ENCODE results near the gene MAP4K1. TPM values are rescaled to one million over a fixed set of nuclear protein-coding genes. Genes with fewer than 3 reads are reported as not detected.

The MAP4K1 gene
- total RNA-seq, 1 experiment from 2014 or later: 11.1 TPM

DNA sequence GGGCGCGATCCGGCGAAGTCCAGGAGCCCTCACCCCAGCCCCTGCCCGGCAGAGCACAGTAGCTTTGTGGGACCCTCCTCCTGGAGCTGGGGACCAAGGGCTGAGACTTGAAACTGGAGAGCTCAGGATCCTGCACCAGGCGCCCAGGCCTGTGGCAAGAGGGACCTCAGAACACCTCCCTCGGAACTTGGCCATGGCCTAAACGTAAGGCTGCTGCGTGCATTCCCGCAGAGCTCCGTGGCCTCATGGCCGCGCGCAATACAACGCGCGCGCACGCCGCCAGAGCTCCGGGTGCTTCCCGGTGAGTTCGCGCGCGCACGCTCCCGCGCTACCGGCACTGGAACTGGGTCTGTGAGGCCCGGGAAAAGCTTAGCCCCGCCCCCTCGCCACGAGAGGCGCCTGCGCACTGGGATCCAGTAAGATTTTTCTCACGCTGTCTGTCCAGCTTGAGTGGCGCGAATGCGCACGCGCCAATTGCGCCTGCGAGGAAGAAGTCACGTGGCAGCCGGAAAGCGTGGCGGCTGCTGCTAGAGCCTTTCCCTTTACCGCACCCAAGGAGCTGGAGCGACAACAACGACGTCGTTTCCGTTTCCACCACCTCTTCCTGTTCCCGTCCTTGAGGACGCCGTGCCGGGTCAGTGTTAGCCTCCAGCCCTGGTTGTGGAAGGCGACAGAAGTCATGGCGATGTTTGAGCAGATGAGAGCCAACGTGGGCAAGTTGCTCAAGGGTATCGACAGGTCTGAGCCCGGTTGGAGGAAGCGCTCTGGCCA is 1.0 kb upstream of the MAP4K1 start, which contains the start of gene EIF3K:
TSS of gene EIF3K (plus strand) at position 599 of the 771 bp plus-strand sequence. CDS start at position 680, 81 bp downstream.
- Histone ChIP-seq H3K9me3 (ENCODE audit: control insufficient read depth, insufficient read depth, low read depth, low read length) (no peaks in the 10 kb centered on the region), H3K4me1 (ENCODE audit: control insufficient read depth, insufficient read depth, low read length) (peaks cover 16% of the 10 kb centered on the region), H3K27me3 (ENCODE audit: control insufficient read depth, insufficient read depth, low read length) (no peaks in the 10 kb centered on the region), H3K27ac (ENCODE audit: low read length) (peak within 1 kb of the TSS; percentile 96), H3K4me3 (ENCODE audit: low read depth in 2 of 2, low read length in 2 of 2) (peak within 1 kb of the TSS; percentile 47 to 85), H3K36me3 (ENCODE audit: control insufficient read depth, insufficient read depth, low read length) (peaks cover 25% of the 10 kb centered on the region)
- in situ Hi-C loops (cut with HindIII; ENCODE audit: low pct_unique_long_range_greater_than_20kb, low sequenced_read_pairs): loop anchor here (5.0 kb wide), 1 partner anchor 71 kb away; no protein-coding TSS in a partner anchor
- ATAC-seq (peak; percentile 94), DNase-seq (ENCODE audit: low read depth, low spot score) (peak; percentile 100)
- intact Hi-C loops (cut with micrococcal nuclease; ENCODE audit: unreplicated experiment): loop anchor here (5.0 kb wide), 2 partner anchors 76 to 101 kb away; no protein-coding TSS in a partner anchor
- no TSS peak for BruUV-seq (replicated peaks)
- ChIA-PET CTCF (interaction anchor here (1.1 to 5.0 kb wide), 9 partner anchors 14 to 1686 kb away, joined by 3 to 44 read pairs (median 7); no protein-coding TSS in a partner anchor), POLR2A (interaction anchor here (0.5 to 2.0 kb wide), 22 partner anchors 10 to 1707 kb away, joined by 3 to 10 read pairs (median 4); partner anchors contain the start of genes ACTN4, NFKBIB and SIRT2)
- TF ChIP-seq POLR2AphosphoS5 (IDR thresholded peaks at IDR 0.05; ENCODE audit: low read depth, low read length): no peak
- TF ChIP-seq TCF7L2 (IDR thresholded peaks at IDR 0.05; ENCODE audit: low read depth, low read length): no peak
- no peak for TF ChIP-seq SIN3A (IDR thresholded peaks at IDR 0.05; ENCODE audit: borderline replicate concordance, insufficient read depth, low read depth, low read length)
- TF ChIP-seq, protein P1, sequence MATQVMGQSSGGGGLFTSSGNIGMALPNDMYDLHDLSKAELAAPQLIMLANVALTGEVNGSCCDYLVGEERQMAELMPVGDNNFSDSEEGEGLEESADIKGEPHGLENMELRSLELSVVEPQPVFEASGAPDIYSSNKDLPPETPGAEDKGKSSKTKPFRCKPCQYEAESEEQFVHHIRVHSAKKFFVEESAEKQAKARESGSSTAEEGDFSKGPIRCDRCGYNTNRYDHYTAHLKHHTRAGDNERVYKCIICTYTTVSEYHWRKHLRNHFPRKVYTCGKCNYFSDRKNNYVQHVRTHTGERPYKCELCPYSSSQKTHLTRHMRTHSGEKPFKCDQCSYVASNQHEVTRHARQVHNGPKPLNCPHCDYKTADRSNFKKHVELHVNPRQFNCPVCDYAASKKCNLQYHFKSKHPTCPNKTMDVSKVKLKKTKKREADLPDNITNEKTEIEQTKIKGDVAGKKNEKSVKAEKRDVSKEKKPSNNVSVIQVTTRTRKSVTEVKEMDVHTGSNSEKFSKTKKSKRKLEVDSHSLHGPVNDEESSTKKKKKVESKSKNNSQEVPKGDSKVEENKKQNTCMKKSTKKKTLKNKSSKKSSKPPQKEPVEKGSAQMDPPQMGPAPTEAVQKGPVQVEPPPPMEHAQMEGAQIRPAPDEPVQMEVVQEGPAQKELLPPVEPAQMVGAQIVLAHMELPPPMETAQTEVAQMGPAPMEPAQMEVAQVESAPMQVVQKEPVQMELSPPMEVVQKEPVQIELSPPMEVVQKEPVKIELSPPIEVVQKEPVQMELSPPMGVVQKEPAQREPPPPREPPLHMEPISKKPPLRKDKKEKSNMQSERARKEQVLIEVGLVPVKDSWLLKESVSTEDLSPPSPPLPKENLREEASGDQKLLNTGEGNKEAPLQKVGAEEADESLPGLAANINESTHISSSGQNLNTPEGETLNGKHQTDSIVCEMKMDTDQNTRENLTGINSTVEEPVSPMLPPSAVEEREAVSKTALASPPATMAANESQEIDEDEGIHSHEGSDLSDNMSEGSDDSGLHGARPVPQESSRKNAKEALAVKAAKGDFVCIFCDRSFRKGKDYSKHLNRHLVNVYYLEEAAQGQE (IDR thresholded peaks at IDR 0.05; ENCODE audit: insufficient read depth in 1 of 2, low read depth in 2 of 2, low read length in 1 of 2): no peak
- TF ChIP-seq, protein P2, sequence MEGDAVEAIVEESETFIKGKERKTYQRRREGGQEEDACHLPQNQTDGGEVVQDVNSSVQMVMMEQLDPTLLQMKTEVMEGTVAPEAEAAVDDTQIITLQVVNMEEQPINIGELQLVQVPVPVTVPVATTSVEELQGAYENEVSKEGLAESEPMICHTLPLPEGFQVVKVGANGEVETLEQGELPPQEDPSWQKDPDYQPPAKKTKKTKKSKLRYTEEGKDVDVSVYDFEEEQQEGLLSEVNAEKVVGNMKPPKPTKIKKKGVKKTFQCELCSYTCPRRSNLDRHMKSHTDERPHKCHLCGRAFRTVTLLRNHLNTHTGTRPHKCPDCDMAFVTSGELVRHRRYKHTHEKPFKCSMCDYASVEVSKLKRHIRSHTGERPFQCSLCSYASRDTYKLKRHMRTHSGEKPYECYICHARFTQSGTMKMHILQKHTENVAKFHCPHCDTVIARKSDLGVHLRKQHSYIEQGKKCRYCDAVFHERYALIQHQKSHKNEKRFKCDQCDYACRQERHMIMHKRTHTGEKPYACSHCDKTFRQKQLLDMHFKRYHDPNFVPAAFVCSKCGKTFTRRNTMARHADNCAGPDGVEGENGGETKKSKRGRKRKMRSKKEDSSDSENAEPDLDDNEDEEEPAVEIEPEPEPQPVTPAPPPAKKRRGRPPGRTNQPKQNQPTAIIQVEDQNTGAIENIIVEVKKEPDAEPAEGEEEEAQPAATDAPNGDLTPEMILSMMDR (IDR thresholded peaks at IDR 0.05): no peak

DNA sequence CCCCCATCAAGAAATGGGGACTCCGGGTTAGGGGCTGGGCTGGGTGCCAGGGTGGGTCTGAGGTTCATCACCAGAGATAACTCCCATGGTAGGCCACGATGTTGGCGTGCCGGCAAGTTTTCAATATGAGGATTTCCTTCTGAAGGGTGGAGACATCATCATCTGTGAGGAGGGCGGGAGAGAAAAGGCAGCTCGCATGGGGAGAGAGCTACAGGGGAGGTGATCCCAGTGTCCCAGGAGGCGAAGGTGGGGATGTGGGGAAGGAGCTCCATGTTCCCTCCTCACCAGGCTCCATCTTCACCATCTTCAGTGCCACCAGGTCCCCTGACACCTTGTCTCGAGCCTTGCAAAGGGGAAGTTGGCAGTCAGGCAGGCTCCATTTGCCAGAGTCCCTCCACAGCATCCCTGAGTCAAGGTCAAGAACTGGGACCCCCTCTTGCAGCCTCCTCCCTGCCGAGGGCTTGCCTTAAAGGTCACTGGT is 430 bp downstream of the MAP4K1 start:
- peaks cover 18% of the 10 kb centered on the region for H3K36me3 ChIP-seq (ENCODE audit: control insufficient read depth, insufficient read depth, low read length)
- intact Hi-C loops (cut with micrococcal nuclease; ENCODE audit: unreplicated experiment): loop anchor here (5.0 kb wide), 2 partner anchors 75 to 100 kb away; no protein-coding TSS in a partner anchor
- H3K27me3 ChIP-seq (ENCODE audit: control insufficient read depth, insufficient read depth, low read length): no peaks in the 10 kb centered on the region
- in situ Hi-C loops (cut with HindIII; ENCODE audit: low pct_unique_long_range_greater_than_20kb, low sequenced_read_pairs): loop anchor here (5.0 kb wide), 1 partner anchor 70 kb away; no protein-coding TSS in a partner anchor
- peaks cover 16% of the 10 kb centered on the region for H3K4me1 ChIP-seq (ENCODE audit: control insufficient read depth, insufficient read depth, low read length)
- BruUV-seq (replicated peaks): no TSS peak
- DNase-seq (ENCODE audit: low read depth, low spot score): no peak
- ChIA-PET POLR2A (interaction anchor here (0.5 to 1.4 kb wide), 6 partner anchors 21 to 81 kb away, joined by 3 to 6 read pairs (median 3); partner anchors contain the start of gene ACTN4), CTCF (interaction anchor here (0.6 to 5.0 kb wide), 2 partner anchors 17 to 59 kb away, joined by 5 to 44 read pairs; no protein-coding TSS in a partner anchor)
- H3K9me3 ChIP-seq (ENCODE audit: control insufficient read depth, insufficient read depth, low read depth, low read length): no peaks in the 10 kb centered on the region
- no peak overlapping the region for H3K4me3 ChIP-seq (ENCODE audit: low read depth in 2 of 2, low read length in 2 of 2)
- no peak for TF ChIP-seq TCF7L2 (IDR thresholded peaks at IDR 0.05; ENCODE audit: low read depth, low read length)
- TF ChIP-seq POLR2AphosphoS5 (IDR thresholded peaks at IDR 0.05; ENCODE audit: low read depth, low read length): no peak
- TF ChIP-seq SIN3A (IDR thresholded peaks at IDR 0.05; ENCODE audit: borderline replicate concordance, insufficient read depth, low read depth, low read length): no peak
- TF ChIP-seq, protein P1 (IDR thresholded peaks at IDR 0.05; ENCODE audit: insufficient read depth in 1 of 2, low read depth in 2 of 2, low read length in 1 of 2): no peak
- TF ChIP-seq, protein P2 (IDR thresholded peaks at IDR 0.05): no peak
- no peak for ATAC-seq
- no peak overlapping the region for H3K27ac ChIP-seq (ENCODE audit: low read length)
